NCI-H69 (cell line): Measurements from ENCODE around the gene SPRN.

Experiments
- DNase-seq: peaks from one replicate; lab custom pipeline; 2025; lab: John Stamatoyannopoulos, UW

SPRN gene

GRCh38 chr10:133405844-133406527 lies 18.4 kb downstream of the SPRN start:
- DNase-seq = no peak

GRCh38 chr10:133405272-133405671 lies 19.2 kb downstream of the SPRN start:
- DNase-seq = no peak

GRCh38 chr10:133403784-133404183 lies 20.6 kb downstream of the SPRN start:
- DNase-seq = no peak

- DNase-seq = no peak
Measured at GRCh38 chr10:133403359-133403758, 21.1 kb downstream of the SPRN start.

- DNase-seq = no peak
Measured at GRCh38 chr10:133401981-133402725, 22.3 kb downstream of the SPRN start.

GRCh38 chr10:133401500-133401899 lies 22.9 kb downstream of the SPRN start:
- no peak for DNase-seq

GRCh38 chr10:133400624-133401424 lies 23.6 kb downstream of the SPRN start:
- DNase-seq = no peak

- no peak for DNase-seq
Measured at GRCh38 chr10:133399123-133399601, 25.3 kb downstream of the SPRN start.

GRCh38 chr10:133397938-133398337 lies 26.5 kb downstream of the SPRN start:
- DNase-seq = no peak

- no peak for DNase-seq
Measured at GRCh38 chr10:133396035-133396624, 28.3 kb downstream of the SPRN start.

GRCh38 chr10:133394801-133395221 lies 29.6 kb downstream of the SPRN start:
- no peak for DNase-seq

- DNase-seq = peak; percentile 93
Measured at GRCh38 chr10:133394064-133394663, 30.3 kb downstream of the SPRN start, which contains the start of gene MTG1. Gene MTG1, plus strand, starts transcription at chr10:133394157. Its CDS starts 64 bp downstream, at chr10:133394221.

- no peak for DNase-seq
Measured at GRCh38 chr10:133393401-133394063, 30.9 kb downstream of the SPRN start.

GRCh38 chr10:133391761-133392518 lies 32.5 kb downstream of the SPRN start:
- DNase-seq = no peak

- no peak for DNase-seq
Measured at GRCh38 chr10:133391249-133391635, 33.2 kb downstream of the SPRN start.

- DNase-seq = no peak
Measured at GRCh38 chr10:133390597-133391248, 33.7 kb downstream of the SPRN start.

- peak; percentile 44 for DNase-seq
Measured at GRCh38 chr10:133388973-133389818, 35.2 kb downstream of the SPRN start.

- DNase-seq = peak; percentile 74
Measured at GRCh38 chr10:133388236-133388972, 36.0 kb downstream of the SPRN start.
